A549 (cell line): ENCODE data around the gene HOXA5. TPM values are rescaled to one million over a fixed set of nuclear protein-coding genes. Genes with fewer than 3 reads are reported as not detected.

Experiments used
- ATAC-seq, 2 experiments: fragments of 200-7000 bp in 1 of 2; fragments of >200 bp in 1 of 2; cut with Nextera tagmentation in 1 of 2; cut with Tn5 transposase in 1 of 2; 3 replicates each; pipeline versions ENCODE4 v1.8.0 to v1.9.1; 2018 to 2020; ENCODE audit warnings: mild to moderate bottlenecking in 1 of 2, moderate library complexity in 1 of 2
- CTCF ChIA-PET: fragments of 300-600 bp; sonication (Branson Sonifier 250); formaldehyde crosslinking; extraction: SDS; loops from one replicate; lab custom pipeline; 2021; ENCODE audit warnings: antibody characterized with exemption, inconsistent platforms; lab: Yijun Ruan, JAX
- POLR2A ChIA-PET: fragments of 350-600 bp; formaldehyde crosslinking; extraction: SDS; loops from one replicate; lab custom pipeline; 2021; ENCODE audit warnings: antibody characterized with exemption, inconsistent platforms; lab: Yijun Ruan, JAX
- DNase-seq, 2 experiments: peaks; one replicate each; pipeline versions ENCODE4 v3.0.0 to v3.0.0-alpha.2; 2011 to 2016; ENCODE audit warnings: low read depth in 1 of 2, low spot score in 1 of 2
- FAIRE-seq: peaks from 2 replicates; lab custom pipeline; 2011; peaks lifted over from hg19 to GRCh38; lab: Jason Lieb, UNC
- H3K27ac ChIP-seq, 2 experiments: fragments of >200 bp; sonication (Bioruptor Twin); formaldehyde crosslinking; 3 replicates each; pipeline ENCODE4 v1.5.1; 2016 to 2017
- H3K4me1 ChIP-seq: fragments of >200 bp; sonication (Bioruptor Twin); formaldehyde crosslinking; 3 replicates; pipeline ENCODE4 v1.6.1; 2016
- H3K4me2 ChIP-seq: fragments of >200 bp; sonication (Bioruptor Twin); formaldehyde crosslinking; 3 replicates; pipeline ENCODE4 v1.6.1; 2016
- H3K4me3 ChIP-seq: fragments of >200 bp; sonication (Bioruptor Twin); formaldehyde crosslinking; 3 replicates; pipeline ENCODE4 v1.5.1; 2016
- H3K9me3 ChIP-seq: fragments of >200 bp; sonication (Bioruptor Twin); formaldehyde crosslinking; 3 replicates; pipeline ENCODE4 v1.6.1; 2016
- CBX8 ChIP-seq: fragments of 200-600 bp; sonication (generic); IDR thresholded peaks from 2 replicates; pipeline ENCODE4 v1.6.1; 2016
- CHD4 ChIP-seq: fragments of 200-600 bp; sonication (generic); IDR thresholded peaks from 2 replicates; pipeline ENCODE4 v1.6.1; 2016; ENCODE audit warnings: antibody characterized with exemption, mild to moderate bottlenecking, borderline replicate concordance
- CTCF ChIP-seq: fragments of >200 bp; sonication (Bioruptor Twin); formaldehyde crosslinking; IDR thresholded peaks from 3 replicates; pipeline ENCODE4 v1.5.1; 2016
- EHF ChIP-seq: fragments of 250-450 bp; sonication (Bioruptor Pico); IDR thresholded peaks from 2 replicates; pipeline ENCODE4 v1.5.0; 2020; ENCODE audit warnings: mild to moderate bottlenecking
- EHMT2 ChIP-seq: fragments of 200-600 bp; sonication (generic); IDR thresholded peaks from 2 replicates; pipeline ENCODE4 v1.6.1; 2016; ENCODE audit warnings: antibody characterized with exemption, low read depth, mild to moderate bottlenecking, moderate library complexity
- ESRRA ChIP-seq: fragments of 150-350 bp; IDR thresholded peaks from 2 replicates; pipeline ENCODE4 v1.6.1; 2014; ENCODE audit warnings: mild to moderate bottlenecking, low read length, borderline replicate concordance
- FOSL2 ChIP-seq, 2 experiments: fragments of 450-650 bp in 1 of 2; fragments of >200 bp in 1 of 2; sonication (Bioruptor Twin) in 1 of 2; formaldehyde crosslinking; IDR thresholded peaks; 2 replicates each; pipeline versions ENCODE4 v1.5.0 to v1.6.1; 2016 to 2020; ENCODE audit warnings: mild to moderate bottlenecking in 1 of 2, moderate library complexity in 1 of 2
- HES2 ChIP-seq: fragments of >200 bp; sonication (Bioruptor Twin); formaldehyde crosslinking; IDR thresholded peaks from 2 replicates; pipeline ENCODE4 v1.6.1; 2016
- HOXA7 ChIP-seq: fragments of 250-450 bp; sonication (Bioruptor Pico); IDR thresholded peaks from 2 replicates; pipeline ENCODE4 v1.5.0; 2020; ENCODE audit warnings: mild to moderate bottlenecking, moderate library complexity
- HOXB13 ChIP-seq: fragments of 250-450 bp; sonication (Bioruptor Pico); IDR thresholded peaks from 2 replicates; pipeline ENCODE4 v1.5.0; 2020; ENCODE audit warnings: low read depth, mild to moderate bottlenecking, moderate library complexity
- HOXB5 ChIP-seq: fragments of 250-450 bp; sonication (Bioruptor Pico); IDR thresholded peaks from 2 replicates; pipeline ENCODE4 v1.5.0; 2020; ENCODE audit warnings: mild to moderate bottlenecking, moderate library complexity
- MAFK ChIP-seq: fragments of 450-650 bp; IDR thresholded peaks from 2 replicates; pipeline ENCODE4 v1.6.1; 2014; ENCODE audit not compliant: partially characterized antibody
- MAZ ChIP-seq: fragments of 150-350 bp; IDR thresholded peaks from 2 replicates; pipeline ENCODE4 v1.6.1; 2014; ENCODE audit warnings: antibody characterized with exemption, low read depth, low read length, borderline replicate concordance
- MYC ChIP-seq: IDR thresholded peaks from 2 replicates; pipeline ENCODE4 v1.6.1; 2012; ENCODE audit warnings: mild to moderate bottlenecking, inconsistent platforms, low read length, improper control_type of control experiment, borderline replicate concordance
- NPAS2 ChIP-seq: fragments of 250-450 bp; sonication (Bioruptor Pico); IDR thresholded peaks from 2 replicates; pipeline ENCODE4 v1.8.0; 2022; ENCODE audit warnings: mild to moderate bottlenecking, moderate library complexity, borderline replicate concordance
- NR3C1 ChIP-seq: fragments of >200 bp; sonication (Bioruptor Twin); formaldehyde crosslinking; IDR thresholded peaks from 3 replicates; pipeline ENCODE4 v1.6.1; 2017
- PHF8 ChIP-seq: fragments of 200-600 bp; sonication (generic); IDR thresholded peaks from 2 replicates; pipeline ENCODE4 v1.6.1; 2016; ENCODE audit warnings: low read depth, mild to moderate bottlenecking, antibody characterized with exemption, moderate library complexity, borderline replicate concordance
- POLR2A ChIP-seq: IDR thresholded peaks from 2 replicates; pipeline ENCODE4 v1.6.1; 2012; ENCODE audit warnings: mild to moderate bottlenecking, low read length
- POLR2AphosphoS2 ChIP-seq: conservative IDR thresholded peaks from 2 replicates; pipeline ENCODE4 v1.6.1; 2012; ENCODE audit warnings: low read length, improper control_type of control experiment, inconsistent platforms
- RAD21 ChIP-seq, 2 experiments: fragments of >200 bp in 1 of 2; sonication (Bioruptor Twin) in 1 of 2; formaldehyde crosslinking in 1 of 2; IDR thresholded peaks in 1 of 2; conservative IDR thresholded peaks in 1 of 2; 2 replicates in 1 of 2; 3 replicates in 1 of 2; pipeline ENCODE4 v1.6.1; 2012 to 2018; ENCODE audit warnings: inconsistent platforms in 1 of 2
- RARB ChIP-seq: fragments of 250-450 bp; sonication (Bioruptor Pico); IDR thresholded peaks from 2 replicates; pipeline ENCODE4 v1.8.0; 2021; ENCODE audit warnings: mild to moderate bottlenecking, moderate library complexity
- RCOR1 ChIP-seq: fragments of 150-350 bp; IDR thresholded peaks from 2 replicates; pipeline ENCODE4 v1.6.1; 2014; ENCODE audit warnings: antibody characterized with exemption, low read length, low read depth
- RFX5 ChIP-seq: fragments of 450-650 bp; IDR thresholded peaks from 2 replicates; pipeline ENCODE4 v1.7.1; 2014; ENCODE audit warnings: antibody characterized with exemption, mild to moderate bottlenecking, moderate library complexity
- TFCP2L1 ChIP-seq: fragments of 250-450 bp; sonication (Bioruptor Pico); IDR thresholded peaks from 2 replicates; pipeline ENCODE4 v1.5.0; 2021; ENCODE audit warnings: mild to moderate bottlenecking
- TP53 ChIP-seq: fragments of 250-450 bp; sonication (Bioruptor Pico); IDR thresholded peaks from 2 replicates; pipeline ENCODE4 v1.5.0; 2021; ENCODE audit warnings: mild to moderate bottlenecking, moderate library complexity
- USF2 ChIP-seq: fragments of 450-650 bp; IDR thresholded peaks from 2 replicates; pipeline ENCODE4 v1.6.1; 2014; ENCODE audit warnings: antibody characterized with exemption
- ZC3H11A ChIP-seq: fragments of 450-650 bp; IDR thresholded peaks from 2 replicates; pipeline ENCODE4 v1.6.1; 2014; ENCODE audit warnings: antibody characterized with exemption, mild to moderate bottlenecking
- WGBS: methylation state at CpG from one replicate; pipeline ENCODE4 v1.1.6; 2017; ENCODE audit errors: missing lambda C conversion rate; 5-methylcytosine and 5-hydroxymethylcytosine counted together
- polyA plus RNA-seq, 4 experiments: library from polyadenylated mRNA; depleted of rRNA in 3 of 4; stranded (reverse); fragments of >200 nt; fragmentation: RNase III in 1 of 4; extraction: RNeasy Plus Mini Kit Qiagen cat#74134 plus additional on column Dnase treatment in 1 of 4; gene quantifications; 2 replicates in 3 of 4; 3 replicates in 1 of 4; pipeline ENCODE4 v1.2.3, GENCODE V29; 2011 to 2017

The HOXA5 gene
- polyA plus RNA-seq, 2 of the 4 experiments (the other 2 are of a cell fraction) = 4.0 to 6.5 TPM

GRCh38 chr7:27164367-27165088, 21.0 kb upstream of the HOXA5 start:
- Histone ChIP-seq H3K4me2 (no peak overlapping the region), H3K9me3 (no peaks in the 10 kb centered on the region), H3K4me1 (0 out of 3 replicates have a peak, but pooled peaks cover 3% of the 10 kb centered on the region), H3K27ac (no peak overlapping the region), H3K4me3 (no peak overlapping the region)
- CTCF ChIA-PET = interaction anchor here (1.4 to 7.0 kb wide), 4 partner anchors 18 to 792 kb away, joined by 3 to 160 read pairs (median 42); partner anchors contain the start of genes HOXA5 and HOXA6
- no peak for ATAC-seq
- TF ChIP-seq MAFK (no peak), MYC (no peak), RARB (CRISPR knock-in tag) (no peak), RFX5 (no peak), MAZ (no peak), HOXB13 (CRISPR knock-in tag) (no peak), EHF (no peak), NR3C1 (no peak), USF2 (no peak), EHMT2 (no peak), NPAS2 (CRISPR knock-in tag) (no peak), RCOR1 (no peak), PHF8 (no peak), TFCP2L1 (CRISPR knock-in tag) (no peak), TP53 (CRISPR knock-in tag) (no peak), CHD4 (no peak), ZC3H11A (no peak), HOXB5 (no peak), ESRRA (no peak), POLR2AphosphoS2 (no peak)
- POLR2A ChIA-PET = no interaction called here
- DNase-seq = no peak
- 93% methylated on average over 47 of the region's 47 CpGs for WGBS
- FAIRE-seq = no peak

- H3K4me2 ChIP-seq = no peak overlapping the region
- 0 out of 3 replicates have a peak, but pooled peaks cover 3% of the 10 kb centered on the region for H3K4me1 ChIP-seq
- no peak for FAIRE-seq
- POLR2A ChIA-PET = no interaction called here
- TF ChIP-seq RAD21 (conservative IDR thresholded peaks at IDR 0.05 in 1 of 2, IDR thresholded peaks at IDR 0.05 in 1 of 2) (no peak), CBX8 (no peak), CHD4 (no peak), HOXA7 (no peak), EHF (no peak), FOSL2 (IDR thresholded peaks at IDR 0.05) (no peak), FOSL2 (CRISPR knock-in tag; IDR thresholded peaks at IDR 0.05) (no peak), HES2 (no peak), HOXB5 (no peak), POLR2AphosphoS2 (no peak), POLR2A (no peak), EHMT2 (no peak), ZC3H11A (no peak), TFCP2L1 (CRISPR knock-in tag) (no peak), CTCF (no peak), MYC (no peak), PHF8 (no peak)
- no peak for DNase-seq
- CTCF ChIA-PET = interaction anchor here (1.2 to 7.0 kb wide), 5 partner anchors 18 to 792 kb away, joined by 3 to 160 read pairs (median 4); partner anchors contain the start of genes HOXA5 and HOXA6
- 92% methylated on average over 12 of the region's 12 CpGs for WGBS
- ATAC-seq = no peak
- H3K9me3 ChIP-seq = no peaks in the 10 kb centered on the region
- no peak overlapping the region for H3K27ac ChIP-seq
- H3K4me3 ChIP-seq = no peak overlapping the region
Measured at GRCh38 chr7:27164045-27164366, 20.5 kb upstream of the HOXA5 start.
